Stimulated activated CD8-positive, alpha-beta memory T cell treated with anti-CD3 and anti-CD28 coated beads, Interleukin-2, amount 100 ng/mL, for 48 hours (primary cell): ENCODE measurements around the gene FTO.
"Not testable (repeated sequence)": the region's sequence is repeated elsewhere in the genome, so short reads cannot be mapped to it uniquely, and the experiment has no call there.

Experiments used
- DNase-seq, 2 donors: peaks; one replicate each; pipeline ENCODE4 v3.0.0-alpha.2; 2020; ENCODE audit warnings: low read depth in 2 of 2

Gene FTO

DNA sequence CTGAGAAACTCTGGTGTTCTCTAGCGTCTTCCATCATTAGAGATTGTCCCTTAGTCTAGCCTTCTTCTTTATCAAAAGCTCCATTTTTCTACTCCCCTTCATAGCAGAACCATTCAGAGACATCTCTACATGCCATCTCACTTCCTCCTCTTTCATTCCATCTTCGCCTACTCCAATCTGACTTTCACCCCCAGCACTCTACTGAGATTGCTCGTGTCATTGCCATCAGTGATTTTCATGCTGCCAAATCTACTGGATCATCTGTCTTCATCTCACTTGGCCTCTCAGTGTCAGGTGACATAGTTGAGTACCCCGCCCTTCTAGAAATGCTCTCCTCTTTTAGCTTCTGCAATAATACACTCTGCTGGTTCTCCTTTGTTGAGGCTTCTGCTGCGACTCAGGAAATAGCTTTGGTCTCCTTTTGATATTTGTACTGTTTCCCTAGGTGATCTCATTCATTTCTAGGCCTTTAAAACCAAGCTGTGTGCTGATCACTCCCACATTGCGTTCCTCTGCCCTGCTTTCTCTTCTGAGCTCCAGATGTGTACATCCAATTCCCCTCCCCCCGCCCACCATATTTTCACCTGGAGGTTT, 119.1 kb downstream of the FTO start:
- no peak for DNase-seq

GRCh38 chr16:53826658-53827057, 122.7 kb downstream of the FTO start:
- no peak for DNase-seq

- no peak for DNase-seq
Measured at GRCh38 chr16:53827741-53828140, 123.8 kb downstream of the FTO start.

DNA sequence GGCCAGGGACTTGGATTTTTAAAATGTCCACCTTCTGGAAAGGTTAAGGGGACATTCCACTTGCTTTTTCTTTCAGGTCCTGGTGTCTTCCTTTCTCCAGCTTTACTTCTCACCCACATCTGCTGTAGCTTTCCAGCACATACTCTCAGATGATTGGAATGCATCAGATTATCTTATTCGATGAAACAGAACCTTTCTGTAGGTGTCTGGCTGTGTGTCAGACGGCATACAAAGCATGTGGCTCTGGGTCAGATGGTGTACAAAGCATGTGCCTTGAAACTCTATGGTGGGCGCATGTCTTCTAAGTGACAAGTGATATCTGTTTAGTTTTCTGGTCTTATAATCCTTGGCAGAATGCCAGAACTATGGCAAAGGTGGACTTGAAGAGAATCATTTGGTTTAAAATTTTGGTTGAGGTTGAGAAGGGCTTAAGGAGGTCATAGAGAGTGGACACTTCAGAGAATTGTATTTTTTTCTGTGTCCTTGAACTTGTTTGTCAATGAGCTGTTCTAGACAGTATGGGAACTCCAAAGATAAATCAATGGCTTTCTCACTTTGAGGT, 125.3 kb downstream of the FTO start:
- no peak for DNase-seq

GRCh38 chr16:53832896-53833544, 129.1 kb downstream of the FTO start:
- DNase-seq, result no peak

DNA sequence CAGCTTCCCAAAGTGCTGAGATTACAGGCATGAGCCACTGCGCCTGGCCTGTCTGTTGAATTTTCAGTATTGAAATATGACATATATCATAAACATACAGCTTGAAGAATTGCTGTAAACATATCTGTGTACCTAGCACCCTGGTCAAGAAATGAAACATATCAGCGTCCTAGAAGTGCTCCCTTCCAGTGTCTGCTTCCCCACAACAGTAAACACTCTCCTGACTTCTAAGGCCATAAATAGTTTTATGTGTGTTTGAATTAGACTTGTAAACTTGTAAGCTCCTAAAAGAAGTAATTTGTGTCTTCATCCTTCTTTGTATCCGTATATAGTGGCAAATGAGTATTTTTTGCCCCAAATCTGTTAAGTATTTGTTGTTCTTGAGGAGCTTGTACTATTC, 132.2 kb downstream of the FTO start:
- DNase-seq, result no peak

GRCh38 chr16:53836680-53837079, 132.7 kb downstream of the FTO start:
- no peak for DNase-seq

GRCh38 chr16:53837426-53837825, 133.5 kb downstream of the FTO start:
- DNase-seq, result no peak

DNA sequence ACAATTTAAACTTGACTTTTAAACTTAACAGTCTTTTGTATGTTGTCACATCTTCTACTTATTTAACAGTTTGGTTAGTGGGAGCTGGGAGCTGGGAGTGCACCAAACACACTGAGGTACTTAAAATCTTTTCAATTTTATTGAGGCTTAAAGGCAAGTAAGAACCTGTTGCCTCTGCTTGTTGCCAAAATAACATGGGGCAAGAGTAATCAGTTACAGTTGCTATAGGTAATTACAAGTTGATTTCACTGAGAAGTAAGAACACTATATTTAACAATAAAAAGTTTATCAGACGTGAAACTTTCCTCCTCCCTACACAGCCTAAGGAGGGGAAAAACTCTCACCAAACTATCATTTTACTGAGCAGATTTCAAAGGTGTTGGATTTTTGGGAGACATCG, 135.2 kb downstream of the FTO start:
- DNase-seq, result no peak

- DNase-seq, result no peak
Measured at GRCh38 chr16:53840456-53840855, 136.5 kb downstream of the FTO start.

GRCh38 chr16:53841884-53842283, 137.9 kb downstream of the FTO start:
- DNase-seq, result no peak

- no peak for DNase-seq
Measured at GRCh38 chr16:53843084-53843483, 139.1 kb downstream of the FTO start.

DNA sequence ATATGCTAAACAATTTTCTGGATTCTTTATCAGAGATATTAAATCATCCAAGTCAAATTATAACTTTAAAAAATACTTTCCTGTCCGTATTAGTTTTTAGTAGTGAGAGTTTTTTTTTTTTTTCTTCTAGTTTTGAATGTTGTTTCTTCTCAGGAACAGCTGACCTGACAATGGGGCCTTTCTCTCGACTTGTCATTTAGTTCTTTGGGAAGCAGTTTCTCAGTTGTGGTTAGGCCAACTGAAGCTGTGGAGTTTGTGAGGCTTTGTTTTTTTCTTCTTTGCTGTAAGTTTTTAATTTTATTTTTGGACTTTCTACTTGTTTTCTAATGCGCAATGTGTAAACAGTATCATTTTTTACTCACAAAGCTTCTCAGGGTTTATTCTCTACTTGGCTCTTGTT, 140.8 kb downstream of the FTO start:
- DNase-seq, result no peak

GRCh38 chr16:53846549-53846948, 142.6 kb downstream of the FTO start:
- not testable (repeated sequence) for DNase-seq

DNA sequence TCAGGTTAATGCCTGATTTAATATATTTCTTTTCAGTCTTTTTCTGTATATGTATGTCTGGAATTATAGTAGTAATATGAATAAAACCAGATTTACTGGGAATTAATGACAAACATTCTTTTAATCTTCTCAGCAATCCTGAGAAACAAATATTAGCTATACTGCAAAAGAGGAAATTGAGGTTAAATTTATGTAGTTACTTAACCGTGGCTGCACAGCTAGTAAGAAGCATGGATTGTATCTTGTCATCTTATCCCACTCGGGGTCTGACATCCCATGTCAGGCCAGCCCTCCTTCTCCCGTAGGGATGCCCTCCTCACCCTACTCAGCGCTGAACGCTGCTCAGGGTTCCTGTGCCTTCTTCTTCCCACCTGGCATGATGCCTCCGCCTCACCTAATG, 143.0 kb downstream of the FTO start:
- DNase-seq, result no peak

DNA sequence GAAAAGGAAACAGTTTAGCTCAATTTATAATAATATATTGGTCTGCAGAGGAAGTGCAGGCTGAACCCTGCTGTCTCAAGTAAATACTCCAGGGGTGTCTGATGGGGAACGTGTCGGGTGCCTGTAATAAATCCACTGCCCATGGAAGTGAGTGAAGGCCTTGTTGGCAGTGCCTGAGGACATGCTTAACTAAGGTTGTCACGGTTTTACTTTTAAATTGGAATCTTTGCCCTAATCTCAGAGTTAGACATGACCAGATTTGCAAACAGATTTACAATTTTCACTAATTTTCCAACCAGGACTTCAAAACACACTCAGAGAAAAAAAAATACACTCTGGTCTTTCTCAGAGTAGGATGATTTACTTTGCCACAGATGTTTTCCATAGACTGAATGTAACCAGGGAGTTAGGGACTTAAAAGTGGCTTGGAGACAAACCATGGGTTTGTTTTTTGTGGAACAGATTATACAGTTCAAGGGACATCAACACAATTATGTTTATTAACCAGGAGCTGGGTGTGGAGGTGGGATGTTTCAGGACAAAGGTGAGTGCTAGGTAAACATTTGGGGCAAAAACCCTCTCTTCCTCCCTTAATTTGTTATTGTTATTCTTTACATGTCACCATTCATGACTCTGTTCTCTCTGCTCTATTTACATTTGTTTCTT, 144.5 kb downstream of the FTO start:
- DNase-seq, result no peak

DNA sequence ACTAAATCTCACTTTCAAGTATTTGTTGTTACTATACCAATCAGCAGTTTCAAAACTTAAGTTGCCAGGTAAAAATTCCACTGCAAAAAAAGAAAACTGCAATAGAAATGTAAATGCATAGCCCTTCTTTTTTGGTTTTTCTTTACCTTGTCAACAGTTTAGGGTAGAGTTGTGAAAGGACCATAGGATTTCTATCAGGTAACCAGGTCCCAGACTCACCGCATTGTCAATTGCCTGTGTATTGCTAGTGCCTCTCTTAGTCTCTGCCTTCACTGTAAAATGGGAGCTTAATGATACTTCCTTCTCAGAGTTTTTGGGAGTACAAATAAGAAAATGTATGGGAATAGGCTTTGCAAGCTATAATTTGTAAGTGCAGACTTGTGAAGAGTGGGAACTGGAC, 145.0 kb downstream of the FTO start:
- DNase-seq, result no peak

DNA sequence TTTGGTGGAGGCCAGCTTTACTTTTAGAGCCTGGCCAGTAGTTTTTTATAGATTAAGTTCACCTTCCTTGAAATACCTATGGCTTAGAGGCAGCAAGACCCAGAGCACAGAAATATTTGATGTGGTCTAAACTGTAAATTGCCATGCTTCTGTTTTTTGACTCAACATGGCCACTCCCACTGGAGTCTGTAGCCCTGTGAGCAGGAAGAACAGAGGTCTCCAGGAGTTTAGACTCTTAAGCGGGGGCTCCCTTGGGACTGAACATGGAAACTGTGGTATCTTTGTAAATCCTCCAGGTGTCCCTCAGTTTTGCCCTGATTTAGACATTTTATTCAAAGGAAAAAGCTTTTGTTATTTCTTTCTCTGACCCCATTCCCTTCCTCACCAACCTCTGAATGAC, 145.6 kb downstream of the FTO start:
- DNase-seq, result no peak

DNA sequence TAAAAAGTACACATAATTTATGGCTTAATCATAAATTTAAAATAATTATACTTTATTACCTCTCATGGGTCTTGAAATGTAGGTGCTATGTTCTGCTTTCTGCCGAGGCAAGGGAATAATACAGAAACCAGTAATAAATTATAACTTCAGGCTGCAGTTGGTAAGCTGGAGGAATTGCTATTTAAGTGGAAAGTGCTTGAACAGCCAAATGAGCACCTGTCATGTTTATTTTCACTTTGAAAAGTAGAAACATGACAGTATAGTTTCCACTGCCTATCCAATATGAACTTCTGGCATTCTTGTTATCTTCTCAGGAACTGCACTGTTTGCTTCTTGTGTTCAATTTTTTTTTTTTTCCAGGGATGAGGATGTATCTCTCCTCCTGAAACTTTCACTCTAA, 146.0 kb downstream of the FTO start:
- DNase-seq, result no peak

- DNase-seq, result no peak
Measured at GRCh38 chr16:53852678-53853077, 148.7 kb downstream of the FTO start.

DNA sequence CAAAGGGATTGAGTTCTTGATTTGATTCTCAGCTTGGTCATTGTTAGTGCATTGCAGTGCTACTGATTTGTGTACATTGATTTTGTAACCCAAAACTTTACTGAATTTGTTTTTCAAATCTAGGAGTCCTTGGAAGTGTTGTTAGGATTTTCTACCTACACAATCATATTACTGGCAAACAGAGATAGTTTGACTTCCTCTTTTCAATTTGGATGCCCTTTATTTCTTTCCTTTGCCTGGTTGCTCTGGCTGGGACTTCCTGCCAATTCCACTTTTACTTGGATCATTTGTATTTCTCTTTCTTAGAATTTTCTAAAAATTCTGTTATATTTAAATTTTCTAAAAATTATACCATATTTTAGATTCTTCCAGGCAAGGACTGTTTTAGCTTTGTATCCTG, 151.1 kb downstream of the FTO start:
- no peak for DNase-seq

GRCh38 chr16:53855511-53855910, 151.6 kb downstream of the FTO start:
- DNase-seq, result no peak

GRCh38 chr16:53859995-53860540, 156.1 kb downstream of the FTO start:
- DNase-seq, result no peak
